NCI-H2171 (cell line): ENCODE measurements around the gene MAST4.
A peak's percentile ranks its signal among the peaks of the same experiment; 100 is the strongest.

ENCODE experiments used
- DNase-seq: peaks from one replicate; lab custom pipeline; 2025; lab: John Stamatoyannopoulos, UW

The MAST4 gene

GRCh38 chr5:67190861-67191260, 594.7 kb downstream of the MAST4 start:
- DNase-seq: no peak

- DNase-seq: no peak
These were observed 596.7 kb downstream of the MAST4 start for GRCh38 chr5:67192719-67193438.

- no peak for DNase-seq
These were observed 597.2 kb downstream of the MAST4 start for GRCh38 chr5:67193439-67193807.

- no peak for DNase-seq
These were observed 598.0 kb downstream of the MAST4 start for GRCh38 chr5:67194166-67194565.

- DNase-seq: no peak
These were observed 599.4 kb downstream of the MAST4 start for GRCh38 chr5:67195406-67196275.

GRCh38 chr5:67196537-67197059, 600.4 kb downstream of the MAST4 start, which contains the start of gene CD180:
Gene CD180 (minus strand): TSS chr5:67196799. CDS start chr5:67196641, 158 bp downstream.
- DNase-seq: no peak

GRCh38 chr5:67197536-67197935, 601.3 kb downstream of the MAST4 start:
- no peak for DNase-seq

GRCh38 chr5:67198917-67199316, 602.7 kb downstream of the MAST4 start:
- no peak for DNase-seq

- no peak for DNase-seq
These were observed 603.7 kb downstream of the MAST4 start for GRCh38 chr5:67199859-67200258.

- no peak for DNase-seq
These were observed 604.8 kb downstream of the MAST4 start for GRCh38 chr5:67200809-67201562.

GRCh38 chr5:67201897-67202549, 605.8 kb downstream of the MAST4 start:
- DNase-seq: no peak

GRCh38 chr5:67202828-67203227, 606.6 kb downstream of the MAST4 start:
- DNase-seq: no peak

GRCh38 chr5:67203701-67204074, 607.5 kb downstream of the MAST4 start:
- DNase-seq: no peak

- DNase-seq: no peak
These were observed 608.6 kb downstream of the MAST4 start for GRCh38 chr5:67204821-67205220.

- DNase-seq: no peak
These were observed 609.8 kb downstream of the MAST4 start for GRCh38 chr5:67205981-67206380.

- DNase-seq: no peak
These were observed 610.3 kb downstream of the MAST4 start for GRCh38 chr5:67206461-67206860.

GRCh38 chr5:67206929-67207328, 610.7 kb downstream of the MAST4 start:
- no peak for DNase-seq

- no peak for DNase-seq
These were observed 612.2 kb downstream of the MAST4 start for GRCh38 chr5:67208403-67208802.

GRCh38 chr5:67209141-67209771, 613.1 kb downstream of the MAST4 start:
- DNase-seq: peak; percentile 30

- no peak for DNase-seq
These were observed 615.7 kb downstream of the MAST4 start for GRCh38 chr5:67211926-67212325.

GRCh38 chr5:67214036-67214435, 617.8 kb downstream of the MAST4 start:
- no peak for DNase-seq
